Mammary epithelial cell (primary cell): Measurements from ENCODE around the gene SDR39U1.

Experiments
- EZH2 ChIP-seq: IDR thresholded peaks from 2 replicates; pipeline ENCODE4 v1.6.1; 2012; ENCODE audit warnings: low read length, inconsistent platforms, borderline replicate concordance
- TF ChIP-seq, protein P1 (sequence below), 2 donors: IDR thresholded peaks in 1 of 2; conservative IDR thresholded peaks in 1 of 2; 2 replicates each; pipeline ENCODE4 v1.5.1; 2011 to 2012; ENCODE audit warnings: inconsistent platforms in 2 of 2, low read length in 2 of 2, mild to moderate bottlenecking in 2 of 2, control low read depth in 1 of 2, low read depth in 1 of 2; ENCODE audit not compliant: insufficient read depth in 1 of 2; ENCODE audit errors: extremely low read depth in 1 of 2

GRCh38 chr14:24437020-24437735, 5.4 kb downstream of the SDR39U1 start:
- no peak for TF ChIP-seq EZH2
- TF ChIP-seq, protein P1, sequence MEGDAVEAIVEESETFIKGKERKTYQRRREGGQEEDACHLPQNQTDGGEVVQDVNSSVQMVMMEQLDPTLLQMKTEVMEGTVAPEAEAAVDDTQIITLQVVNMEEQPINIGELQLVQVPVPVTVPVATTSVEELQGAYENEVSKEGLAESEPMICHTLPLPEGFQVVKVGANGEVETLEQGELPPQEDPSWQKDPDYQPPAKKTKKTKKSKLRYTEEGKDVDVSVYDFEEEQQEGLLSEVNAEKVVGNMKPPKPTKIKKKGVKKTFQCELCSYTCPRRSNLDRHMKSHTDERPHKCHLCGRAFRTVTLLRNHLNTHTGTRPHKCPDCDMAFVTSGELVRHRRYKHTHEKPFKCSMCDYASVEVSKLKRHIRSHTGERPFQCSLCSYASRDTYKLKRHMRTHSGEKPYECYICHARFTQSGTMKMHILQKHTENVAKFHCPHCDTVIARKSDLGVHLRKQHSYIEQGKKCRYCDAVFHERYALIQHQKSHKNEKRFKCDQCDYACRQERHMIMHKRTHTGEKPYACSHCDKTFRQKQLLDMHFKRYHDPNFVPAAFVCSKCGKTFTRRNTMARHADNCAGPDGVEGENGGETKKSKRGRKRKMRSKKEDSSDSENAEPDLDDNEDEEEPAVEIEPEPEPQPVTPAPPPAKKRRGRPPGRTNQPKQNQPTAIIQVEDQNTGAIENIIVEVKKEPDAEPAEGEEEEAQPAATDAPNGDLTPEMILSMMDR (conservative IDR thresholded peaks at IDR 0.05 in 1 of 2, IDR thresholded peaks at IDR 0.05 in 1 of 2; ENCODE audit: extremely low read depth in 1 of 2, insufficient read depth in 1 of 2, low read depth in 1 of 2, low read length in 2 of 2) = no peak
